GM12878 (cell line): Measurements from ENCODE around the gene BPTF. TPM values are rescaled to one million over a fixed set of nuclear protein-coding genes. Genes with fewer than 3 reads are reported as not detected.

Experiments
- BHLHE40 ChIP-seq, 2 experiments: fragments of 450-650 bp in 1 of 2; IDR thresholded peaks; 2 replicates each; pipeline ENCODE4 v1.6.1; 2011 to 2017; ENCODE audit warnings: low read depth in 2 of 2, borderline replicate concordance in 1 of 2, improper control_type of control experiment in 1 of 2, low read length in 1 of 2, mild to moderate bottlenecking in 1 of 2
- CBFB ChIP-seq: IDR thresholded peaks from 2 replicates; pipeline ENCODE4 v1.6.1; 2016; ENCODE audit warnings: antibody characterized with exemption, low read depth
- CBX3 ChIP-seq: fragments of 200-600 bp; sonication (generic); IDR thresholded peaks from 2 replicates; pipeline ENCODE4 v1.6.1; 2016; ENCODE audit warnings: low read depth, borderline replicate concordance
- CBX5 ChIP-seq: sonication (generic); IDR thresholded peaks from 2 replicates; pipeline ENCODE4 v1.6.1; 2016; ENCODE audit warnings: low read depth, moderate library complexity, mild to moderate bottlenecking, inconsistent platforms
- EP300 ChIP-seq, 2 experiments: fragments of 150-350 bp in 1 of 2; IDR thresholded peaks; 2 replicates each; pipeline ENCODE4 v1.6.1; 2011 to 2012; ENCODE audit warnings: low read depth in 2 of 2, low read length in 2 of 2, borderline replicate concordance in 1 of 2, improper control_type of control experiment in 1 of 2, inconsistent platforms in 1 of 2; ENCODE audit not compliant: control insufficient read depth in 1 of 2
- GABPA ChIP-seq: IDR thresholded peaks from 2 replicates; pipeline ENCODE4 v1.6.1; 2014; ENCODE audit warnings: antibody characterized with exemption, low read depth, mild to moderate bottlenecking, inconsistent platforms
- HDAC2 ChIP-seq: fragments of 200-600 bp; sonication (generic); IDR thresholded peaks from 2 replicates; pipeline ENCODE4 v1.6.1; 2017
- IRF3 ChIP-seq: fragments of 450-650 bp; IDR thresholded peaks from 2 replicates; pipeline ENCODE4 v1.6.1; 2014; ENCODE audit warnings: mild to moderate bottlenecking
- MTA3 ChIP-seq: IDR thresholded peaks from 2 replicates; pipeline ENCODE4 v1.6.1; 2012; ENCODE audit warnings: low read length, inconsistent platforms, borderline replicate concordance
- MYC ChIP-seq: IDR thresholded peaks from 2 replicates; pipeline ENCODE4 v1.6.1; 2011; ENCODE audit warnings: mild to moderate bottlenecking, low read length, moderate library complexity, inconsistent platforms; ENCODE audit not compliant: insufficient read depth, insufficient replicate concordance, insufficient read length, severe bottlenecking
- NFIC ChIP-seq: IDR thresholded peaks from 2 replicates; pipeline ENCODE4 v1.6.1; 2012; ENCODE audit warnings: low read depth, mild to moderate bottlenecking, inconsistent platforms, low read length, moderate library complexity
- NFYA ChIP-seq: IDR thresholded peaks from 2 replicates; pipeline ENCODE4 v1.6.1; 2011; ENCODE audit warnings: low read depth, mild to moderate bottlenecking, low read length, improper control_type of control experiment, borderline replicate concordance
- NFYB ChIP-seq: IDR thresholded peaks from 2 replicates; pipeline ENCODE4 v1.6.1; 2011; ENCODE audit warnings: low read depth, mild to moderate bottlenecking, low read length, improper control_type of control experiment, moderate library complexity; ENCODE audit not compliant: insufficient read depth
- PAX8 ChIP-seq: fragments of 450-650 bp; IDR thresholded peaks from 2 replicates; pipeline ENCODE4 v1.6.1; 2017; ENCODE audit warnings: mild to moderate bottlenecking, moderate library complexity
- RCOR1 ChIP-seq: conservative IDR thresholded peaks from 2 replicates; pipeline ENCODE4 v1.6.1; 2012; ENCODE audit warnings: low read depth, low read length, improper control_type of control experiment
- REST ChIP-seq: IDR thresholded peaks from 2 replicates; pipeline ENCODE4 v1.6.1; 2012; ENCODE audit warnings: mild to moderate bottlenecking, low read depth, low read length
- SMARCA5 ChIP-seq: fragments of 450-650 bp; IDR thresholded peaks from 2 replicates; pipeline ENCODE4 v1.6.1; 2017; ENCODE audit warnings: mild to moderate bottlenecking
- SMC3 ChIP-seq: IDR thresholded peaks from 2 replicates; pipeline ENCODE4 v1.6.1; 2011; ENCODE audit warnings: low read length, improper control_type of control experiment, borderline replicate concordance
- SPI1 ChIP-seq: IDR thresholded peaks from 2 replicates; pipeline ENCODE4 v1.6.1; 2011; ENCODE audit warnings: low read depth, mild to moderate bottlenecking, low read length, moderate library complexity, borderline replicate concordance; ENCODE audit not compliant: insufficient read depth
- STAT1 ChIP-seq: fragments of 450-650 bp; conservative IDR thresholded peaks from 2 replicates; pipeline ENCODE4 v1.6.1; 2014; ENCODE audit warnings: antibody characterized with exemption, mild to moderate bottlenecking
- TCF12 ChIP-seq: IDR thresholded peaks from 2 replicates; pipeline ENCODE4 v1.6.1; 2011; ENCODE audit warnings: low read depth, mild to moderate bottlenecking, low read length
- USF1 ChIP-seq: IDR thresholded peaks from 2 replicates; pipeline ENCODE4 v1.6.1; 2011; ENCODE audit warnings: borderline replicate concordance, low read depth, mild to moderate bottlenecking, moderate library complexity, mixed read lengths, low read length; ENCODE audit not compliant: insufficient read depth; ENCODE audit errors: extremely low read length
- YY1 ChIP-seq: IDR thresholded peaks from 2 replicates; pipeline ENCODE4 v1.6.1; 2011; ENCODE audit warnings: low read depth, mild to moderate bottlenecking, low read length
- ZNF274 ChIP-seq: IDR thresholded peaks from one replicate; pipeline ENCODE4 v1.8.0; 2011; ENCODE audit not compliant: insufficient read length, insufficient read depth
- polyA plus RNA-seq, 11 experiments: library from polyadenylated mRNA; depleted of rRNA in 4 of 11; unstranded in 6 of 11; stranded (reverse) in 5 of 11; fragments of >200 nt; fragmentation: Nextera tagmentation in 4 of 11; fragmentation: Illumina TruSeq in 1 of 11; extraction: Ambion mirVana in 4 of 11; extraction: Trizol in 1 of 11; gene quantifications; 1 replicate in 1 of 11; 2 replicates in 10 of 11; pipeline versions ENCODE4 v1.2.1 to v1.2.3, GENCODE V29; 2011 to 2016; ENCODE audit warnings: inconsistent platforms in 2 of 11, missing spikeins in 2 of 11, low read depth in 1 of 11
- total RNA-seq, 4 experiments: library from RNA; depleted of rRNA in 3 of 4; stranded (reverse); fragments of >200 nt in 3 of 4; fragmentation: Illumina TruSeq in 1 of 4; extraction: Trizol in 1 of 4; gene quantifications; 2 replicates each; pipeline versions ENCODE4 v1.2.1 to v1.2.3, GENCODE V29; 2013 to 2021

Gene BPTF
- total and polyA plus RNA-seq, 10 of the 15 experiments (the other 5 are each of a cell fraction or from before 2014, with no cell fraction given) = 19.4 to 78.3 (median 44.8) TPM

GRCh38 chr17:67824735-67825626 is at the start of gene BPTF (continued):
- TF ChIP-seq RCOR1 (no peak), REST (no peak), TCF12 (peak; percentile 68; the same call in 1 of the 2 replicates), HDAC2 (no peak), IRF3 (no peak), MTA3 (no peak), NFIC (no peak), BHLHE40 (IDR thresholded peaks at IDR 0.05; ENCODE audit: borderline replicate concordance in 1 of 2, low read depth in 2 of 2, low read length in 1 of 2) (peak; percentile 97 to 99), GABPA (no peak), NFYB (no peak), CBX5 (peak; percentile 41; the same call in 1 of the 2 replicates), MYC (no peak), PAX8 (no peak), NFYA (no peak), SMARCA5 (peak; percentile 99), ZNF274 (no peak), CBFB (0 out of 2 replicates have a peak, but pooled peaks have one; percentile 20), USF1 (peak; percentile 95), SPI1 (no peak), STAT1 (0 out of 2 replicates have a peak, but pooled peaks have one; percentile 76), CBX3 (no peak), YY1 (peak; percentile 97), SMC3 (peak; percentile 57), EP300 (IDR thresholded peaks at IDR 0.05; ENCODE audit: borderline replicate concordance in 1 of 2, control insufficient read depth in 1 of 2, low read depth in 2 of 2, low read length in 2 of 2) (peak in 1 of 2 experiments; percentile 27; a peak in 1 of 4 replicates)
